ENCODE measurements around the gene MED13L. TPM values are rescaled to one million over a fixed set of nuclear protein-coding genes. Genes with fewer than 3 reads are reported as not detected.

The MED13L gene
- total RNA-seq, 1 donor from 2014 or later, result 179 TPM

DNA sequence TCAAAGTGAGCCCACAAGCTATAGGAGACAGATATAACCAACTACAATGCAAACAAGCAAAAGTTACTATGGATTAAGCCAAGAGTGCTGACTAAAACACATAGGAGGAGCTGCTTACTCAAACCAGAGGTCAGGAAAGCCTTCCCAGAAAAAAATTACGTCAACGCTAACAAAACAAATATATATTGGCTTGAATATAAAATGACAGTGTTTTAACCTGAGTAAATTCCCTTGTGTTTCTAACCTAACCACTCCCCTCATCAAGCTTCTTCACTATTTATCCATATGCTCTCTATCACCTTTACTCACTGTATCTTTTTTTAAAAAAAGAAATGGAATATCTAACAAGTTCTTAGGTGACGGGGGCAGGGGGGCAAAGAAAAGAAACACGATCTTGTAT is 115.9 kb downstream of the MED13L start:
- H3K9ac ChIP-seq (ENCODE audit: low read depth in 1 of 3, low read length in 3 of 3), result no peak overlapping the region
- peaks cover 28 to 50% (median 35%) of the 10 kb centered on the region in 3 donors for H3K4me1 ChIP-seq (ENCODE audit: control insufficient read depth in 3 of 3, insufficient read depth in 3 of 3, low read length in 3 of 3)
- no peaks in the 10 kb centered on the region for H3K36me3 ChIP-seq (ENCODE audit: control insufficient read depth in 3 of 3, insufficient read depth in 3 of 3, low read length in 3 of 3)
- H3K4me3 ChIP-seq (ENCODE audit: low read length in 3 of 3), result no peak overlapping the region
- H3K9me3 ChIP-seq (ENCODE audit: control insufficient read depth in 3 of 3, low read length in 3 of 3), result no peaks in the 10 kb centered on the region
- no peaks in the 10 kb centered on the region for H3K27me3 ChIP-seq (ENCODE audit: control insufficient read depth in 3 of 3, insufficient read depth in 3 of 3, low read length in 3 of 3)
- H3K27ac ChIP-seq (ENCODE audit: low read depth, low read length), result no peak overlapping the region

DNA sequence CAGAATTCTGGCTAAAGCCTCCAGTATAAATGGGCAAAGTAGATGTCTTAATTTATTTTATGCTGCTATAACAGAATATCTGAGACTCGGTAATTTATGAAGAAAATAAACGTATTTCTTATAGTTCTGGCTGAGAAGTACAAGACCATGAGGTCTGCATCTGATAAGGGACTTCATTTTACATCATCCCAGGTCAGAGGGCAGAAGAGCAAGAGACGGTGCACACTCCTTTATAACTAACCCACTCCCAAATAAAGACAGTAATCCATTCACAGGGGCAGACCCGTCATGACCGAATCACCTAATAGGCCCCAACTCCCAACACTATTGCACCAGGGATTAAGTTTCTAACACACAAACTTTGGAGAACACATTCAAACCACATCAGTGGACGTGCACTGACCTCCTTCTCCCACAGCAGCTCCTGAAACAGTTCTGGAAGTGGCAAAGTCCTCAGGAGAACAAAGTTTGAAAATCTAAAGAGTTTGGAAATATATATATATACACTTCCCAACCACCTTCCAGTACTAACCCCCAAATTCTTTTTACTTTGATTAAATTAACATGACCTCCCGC is 116.5 kb downstream of the MED13L start:
- Histone ChIP-seq H3K4me1 (ENCODE audit: control insufficient read depth in 3 of 3, insufficient read depth in 3 of 3, low read length in 3 of 3) (peaks cover 28 to 48% (median 35%) of the 10 kb centered on the region in 3 donors), H3K9me3 (ENCODE audit: control insufficient read depth in 3 of 3, low read length in 3 of 3) (no peaks in the 10 kb centered on the region), H3K27me3 (ENCODE audit: control insufficient read depth in 3 of 3, insufficient read depth in 3 of 3, low read length in 3 of 3) (no peaks in the 10 kb centered on the region), H3K27ac (ENCODE audit: low read depth, low read length) (no peak overlapping the region), H3K9ac (ENCODE audit: low read depth in 1 of 3, low read length in 3 of 3) (no peak overlapping the region), H3K36me3 (ENCODE audit: control insufficient read depth in 3 of 3, insufficient read depth in 3 of 3, low read length in 3 of 3) (no peaks in the 10 kb centered on the region), H3K4me3 (ENCODE audit: low read length in 3 of 3) (no peak overlapping the region)

- peaks cover 28 to 41% (median 29%) of the 10 kb centered on the region in 3 donors for H3K4me1 ChIP-seq (ENCODE audit: control insufficient read depth in 3 of 3, insufficient read depth in 3 of 3, low read length in 3 of 3)
- H3K9me3 ChIP-seq (ENCODE audit: control insufficient read depth in 3 of 3, low read length in 3 of 3), result no peaks in the 10 kb centered on the region
- H3K9ac ChIP-seq (ENCODE audit: low read depth in 1 of 3, low read length in 3 of 3), result no peak overlapping the region
Measured at GRCh38 chr12:116160231-116160630, 117.3 kb downstream of the MED13L start.

GRCh38 chr12:116159593-116160200 is 117.8 kb downstream of the MED13L start:
- Histone ChIP-seq H3K4me1 (ENCODE audit: control insufficient read depth in 3 of 3, insufficient read depth in 3 of 3, low read length in 3 of 3) (peaks cover 24 to 36% (median 27%) of the 10 kb centered on the region in 3 donors), H3K9me3 (ENCODE audit: control insufficient read depth in 3 of 3, low read length in 3 of 3) (no peaks in the 10 kb centered on the region), H3K9ac (ENCODE audit: low read depth in 1 of 3, low read length in 3 of 3) (no peak overlapping the region), H3K27me3 (ENCODE audit: control insufficient read depth in 3 of 3, insufficient read depth in 3 of 3, low read length in 3 of 3) (no peaks in the 10 kb centered on the region), H3K27ac (ENCODE audit: low read depth, low read length) (no peak overlapping the region), H3K4me3 (ENCODE audit: low read length in 3 of 3) (no peak overlapping the region), H3K36me3 (ENCODE audit: control insufficient read depth in 3 of 3, insufficient read depth in 3 of 3, low read length in 3 of 3) (no peaks in the 10 kb centered on the region)

More at GRCh38 chr12:116160231-116160630, 117.3 kb downstream of the MED13L start:
- no peak overlapping the region for H3K4me3 ChIP-seq (ENCODE audit: low read length in 3 of 3)
- H3K27me3 ChIP-seq (ENCODE audit: control insufficient read depth in 3 of 3, insufficient read depth in 3 of 3, low read length in 3 of 3), result no peaks in the 10 kb centered on the region
- no peak overlapping the region for H3K27ac ChIP-seq (ENCODE audit: low read depth, low read length)
- no peaks in the 10 kb centered on the region for H3K36me3 ChIP-seq (ENCODE audit: control insufficient read depth in 3 of 3, insufficient read depth in 3 of 3, low read length in 3 of 3)

- Histone ChIP-seq H3K9me3 (ENCODE audit: control insufficient read depth in 3 of 3, low read length in 3 of 3) (no peaks in the 10 kb centered on the region), H3K36me3 (ENCODE audit: control insufficient read depth in 3 of 3, insufficient read depth in 3 of 3, low read length in 3 of 3) (no peaks in the 10 kb centered on the region), H3K27ac (ENCODE audit: low read depth, low read length) (no peak overlapping the region), H3K27me3 (ENCODE audit: control insufficient read depth in 3 of 3, insufficient read depth in 3 of 3, low read length in 3 of 3) (no peaks in the 10 kb centered on the region), H3K4me3 (ENCODE audit: low read length in 3 of 3) (no peak overlapping the region), H3K4me1 (ENCODE audit: control insufficient read depth in 3 of 3, insufficient read depth in 3 of 3, low read length in 3 of 3) (peaks cover 20 to 33% (median 23%) of the 10 kb centered on the region in 3 donors), H3K9ac (ENCODE audit: low read depth in 1 of 3, low read length in 3 of 3) (no peak overlapping the region)
Measured at GRCh38 chr12:116159175-116159574, 118.3 kb downstream of the MED13L start.

DNA sequence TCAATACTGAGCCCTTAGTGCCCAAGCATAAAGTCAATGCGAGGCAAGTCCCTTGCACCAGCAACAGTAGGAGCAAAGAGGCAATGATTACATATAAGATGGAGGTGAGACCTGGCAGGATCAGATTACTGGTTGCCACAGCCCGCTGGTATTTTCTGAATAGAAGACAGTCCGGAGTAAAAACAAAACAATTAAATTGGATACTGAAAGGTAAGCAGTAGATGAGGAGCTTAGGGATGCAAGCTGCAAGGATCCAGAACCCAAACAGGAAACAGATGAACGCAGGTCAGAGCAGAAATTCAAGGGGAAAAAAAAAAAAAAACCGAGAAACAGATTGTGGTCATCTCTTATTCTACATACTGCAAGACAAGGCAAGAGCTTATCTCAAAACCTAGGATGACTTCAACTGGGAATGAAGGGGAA is 119.6 kb downstream of the MED13L start:
- no peaks in the 10 kb centered on the region for H3K9me3 ChIP-seq (ENCODE audit: control insufficient read depth in 3 of 3, low read length in 3 of 3)
- no peak overlapping the region for H3K27ac ChIP-seq (ENCODE audit: low read depth, low read length)
- H3K4me3 ChIP-seq (ENCODE audit: low read length in 3 of 3), result no peak overlapping the region
- peaks cover 30 to 40% (median 31%) of the 10 kb centered on the region in 3 donors for H3K4me1 ChIP-seq (ENCODE audit: control insufficient read depth in 3 of 3, insufficient read depth in 3 of 3, low read length in 3 of 3)
- H3K27me3 ChIP-seq (ENCODE audit: control insufficient read depth in 3 of 3, insufficient read depth in 3 of 3, low read length in 3 of 3), result no peaks in the 10 kb centered on the region
- no peaks in the 10 kb centered on the region for H3K36me3 ChIP-seq (ENCODE audit: control insufficient read depth in 3 of 3, insufficient read depth in 3 of 3, low read length in 3 of 3)
- no peak overlapping the region for H3K9ac ChIP-seq (ENCODE audit: low read depth in 1 of 3, low read length in 3 of 3)

DNA sequence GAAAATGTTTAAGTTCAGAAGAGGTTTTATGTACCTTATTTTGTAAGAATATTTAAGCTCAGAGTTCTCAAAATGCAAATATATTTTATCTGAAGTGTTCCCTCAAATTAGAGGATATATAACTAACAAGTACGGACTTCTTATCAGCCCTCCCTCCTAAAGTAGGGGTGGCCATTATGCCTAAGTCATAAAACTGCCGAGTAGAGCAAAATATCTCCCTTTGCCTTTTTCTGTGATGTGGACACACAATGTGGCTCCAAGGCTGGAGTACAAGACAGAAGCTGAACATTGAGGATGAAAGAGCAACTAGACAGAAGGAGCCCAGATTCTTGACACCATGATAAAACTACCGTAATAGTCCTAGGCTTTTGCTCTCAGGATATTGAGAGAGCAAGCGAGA is 120.9 kb downstream of the MED13L start:
- Histone ChIP-seq H3K27ac (ENCODE audit: low read depth, low read length) (no peak overlapping the region), H3K9me3 (ENCODE audit: control insufficient read depth in 3 of 3, low read length in 3 of 3) (no peaks in the 10 kb centered on the region), H3K36me3 (ENCODE audit: control insufficient read depth in 3 of 3, insufficient read depth in 3 of 3, low read length in 3 of 3) (no peaks in the 10 kb centered on the region), H3K27me3 (ENCODE audit: control insufficient read depth in 3 of 3, insufficient read depth in 3 of 3, low read length in 3 of 3) (no peaks in the 10 kb centered on the region), H3K4me1 (ENCODE audit: control insufficient read depth in 3 of 3, insufficient read depth in 3 of 3, low read length in 3 of 3) (peaks cover 36 to 49% (median 39%) of the 10 kb centered on the region in 3 donors), H3K9ac (ENCODE audit: low read depth in 1 of 3, low read length in 3 of 3) (no peak overlapping the region), H3K4me3 (ENCODE audit: low read length in 3 of 3) (no peak overlapping the region)

GRCh38 chr12:116155383-116155782 is 122.1 kb downstream of the MED13L start:
- H3K9ac ChIP-seq (ENCODE audit: low read depth in 1 of 3, low read length in 3 of 3), result no peak overlapping the region
- no peak overlapping the region for H3K27ac ChIP-seq (ENCODE audit: low read depth, low read length)
- peaks cover 41 to 47% (median 42%) of the 10 kb centered on the region in 3 donors for H3K4me1 ChIP-seq (ENCODE audit: control insufficient read depth in 3 of 3, insufficient read depth in 3 of 3, low read length in 3 of 3)
- no peaks in the 10 kb centered on the region for H3K36me3 ChIP-seq (ENCODE audit: control insufficient read depth in 3 of 3, insufficient read depth in 3 of 3, low read length in 3 of 3)
- H3K27me3 ChIP-seq (ENCODE audit: control insufficient read depth in 3 of 3, insufficient read depth in 3 of 3, low read length in 3 of 3), result no peaks in the 10 kb centered on the region
- H3K9me3 ChIP-seq (ENCODE audit: control insufficient read depth in 3 of 3, low read length in 3 of 3), result no peaks in the 10 kb centered on the region
- no peak overlapping the region for H3K4me3 ChIP-seq (ENCODE audit: low read length in 3 of 3)

DNA sequence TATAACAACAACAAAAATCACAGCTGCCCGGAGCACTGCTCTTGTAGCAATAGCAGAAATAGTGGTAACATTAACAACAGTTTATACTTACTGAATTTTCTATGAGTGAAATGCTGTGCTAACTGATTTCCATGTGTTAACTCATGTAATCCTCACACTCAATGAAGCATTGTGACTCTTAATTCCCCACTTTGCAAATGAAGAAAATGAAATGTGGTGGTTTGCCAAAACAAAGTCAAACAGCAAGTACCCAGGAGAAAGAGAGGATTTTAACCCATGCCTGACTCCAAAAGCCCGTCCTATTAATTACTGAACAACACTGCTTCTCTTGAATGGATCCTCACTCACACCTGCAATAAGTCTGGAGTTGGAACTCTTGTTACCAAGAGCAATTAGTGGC is 123.5 kb downstream of the MED13L start:
- no peak overlapping the region for H3K9ac ChIP-seq (ENCODE audit: low read depth in 1 of 3, low read length in 3 of 3)
- no peak overlapping the region for H3K4me3 ChIP-seq (ENCODE audit: low read length in 3 of 3)
- no peaks in the 10 kb centered on the region for H3K36me3 ChIP-seq (ENCODE audit: control insufficient read depth in 3 of 3, insufficient read depth in 3 of 3, low read length in 3 of 3)
- peaks cover 44 to 47% (median 46%) of the 10 kb centered on the region in 3 donors for H3K4me1 ChIP-seq (ENCODE audit: control insufficient read depth in 3 of 3, insufficient read depth in 3 of 3, low read length in 3 of 3)
- no peak overlapping the region for H3K27ac ChIP-seq (ENCODE audit: low read depth, low read length)
- H3K27me3 ChIP-seq (ENCODE audit: control insufficient read depth in 3 of 3, insufficient read depth in 3 of 3, low read length in 3 of 3), result no peaks in the 10 kb centered on the region
- H3K9me3 ChIP-seq (ENCODE audit: control insufficient read depth in 3 of 3, low read length in 3 of 3), result no peaks in the 10 kb centered on the region

DNA sequence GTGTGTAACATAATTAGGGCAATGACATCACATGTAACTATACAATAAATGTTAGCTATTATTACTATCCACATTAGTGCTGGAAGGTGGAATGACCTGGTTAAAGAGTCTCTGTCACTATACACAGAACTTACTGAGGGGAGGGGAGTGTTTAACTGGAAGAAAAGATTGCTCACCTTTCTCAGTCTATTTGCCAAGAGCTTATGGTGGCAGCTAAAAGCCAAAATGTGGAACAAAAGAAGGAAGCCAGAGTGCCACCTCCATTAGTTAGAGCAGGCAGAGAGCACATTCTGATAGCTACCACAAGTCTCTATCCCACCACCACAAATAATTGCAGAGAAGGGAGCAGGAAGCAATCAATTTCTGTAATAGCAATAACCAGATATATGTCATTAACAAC is 124.4 kb downstream of the MED13L start:
- H3K36me3 ChIP-seq (ENCODE audit: control insufficient read depth in 3 of 3, insufficient read depth in 3 of 3, low read length in 3 of 3), result no peaks in the 10 kb centered on the region
- no peak overlapping the region for H3K9ac ChIP-seq (ENCODE audit: low read depth in 1 of 3, low read length in 3 of 3)

More for the DNA sequence above, 124.4 kb downstream of the MED13L start:
- Histone ChIP-seq H3K9me3 (ENCODE audit: control insufficient read depth in 3 of 3, low read length in 3 of 3) (no peaks in the 10 kb centered on the region), H3K4me3 (ENCODE audit: low read length in 3 of 3) (no peak overlapping the region), H3K27me3 (ENCODE audit: control insufficient read depth in 3 of 3, insufficient read depth in 3 of 3, low read length in 3 of 3) (no peaks in the 10 kb centered on the region), H3K27ac (ENCODE audit: low read depth, low read length) (no peak overlapping the region), H3K4me1 (ENCODE audit: control insufficient read depth in 3 of 3, insufficient read depth in 3 of 3, low read length in 3 of 3) (peaks cover 44 to 51% (median 46%) of the 10 kb centered on the region in 3 donors)

Measured in skeletal muscle tissue (tissue), 4 donors.